Natural killer cell (primary cell): ENCODE measurements around the gene PLEKHA4. TPM values are rescaled to one million over a fixed set of nuclear protein-coding genes. Genes with fewer than 3 reads are reported as not detected.
"Not testable (repeated sequence)": the region's sequence is repeated elsewhere in the genome, so short reads cannot be mapped to it uniquely, and the experiment has no call there.

ENCODE experiments used
- ATAC-seq, 3 donors: fragments of 150-1000 bp in 2 of 3; fragments of 200-7000 bp in 1 of 3; cut with Tn5 transposase; 1 replicate in 1 of 3; 2 replicates in 2 of 3; pipeline ENCODE4 v1.10.0; 2021; ENCODE audit warnings: mild to moderate bottlenecking in 2 of 3, moderate library complexity in 2 of 3
- DNase-seq, 2 donors: peaks; one replicate each; pipeline versions ENCODE4 v3.0.0 to v3.0.0-alpha.2; 2013 to 2021; ENCODE audit warnings: mixed read lengths in 1 of 2
- H3K27ac ChIP-seq: one replicate; pipeline ENCODE4 v1.5.1; 2013; ENCODE audit warnings: mild to moderate bottlenecking, low read length
- H3K27me3 ChIP-seq: one replicate; pipeline ENCODE4 v1.6.1; 2013; ENCODE audit warnings: low read length; ENCODE audit not compliant: control insufficient read depth, insufficient read depth
- H3K36me3 ChIP-seq: one replicate; pipeline ENCODE4 v1.6.1; 2013; ENCODE audit warnings: low read length; ENCODE audit not compliant: control insufficient read depth, insufficient read depth
- H3K4me1 ChIP-seq: one replicate; pipeline ENCODE4 v1.6.1; 2013; ENCODE audit warnings: low read length; ENCODE audit not compliant: control insufficient read depth, insufficient read depth
- H3K4me3 ChIP-seq: one replicate; pipeline ENCODE4 v1.5.1; 2013; ENCODE audit warnings: low read length
- H3K9me3 ChIP-seq: one replicate; pipeline ENCODE4 v1.6.1; 2013; ENCODE audit warnings: low read length; ENCODE audit not compliant: control insufficient read depth, insufficient read depth
- H3K27ac Mint-ChIP-seq, 2 donors: one replicate each; pipeline ENCODE4 v1.8.0; 2022; ENCODE audit warnings: mild to moderate bottlenecking in 2 of 2, mixed read lengths in 2 of 2, moderate library complexity in 1 of 2
- H3K27me3 Mint-ChIP-seq, 2 donors: one replicate each; pipeline ENCODE4 v1.8.0; 2022; ENCODE audit warnings: low read depth in 2 of 2, mixed read lengths in 2 of 2
- H3K36me3 Mint-ChIP-seq: one replicate; pipeline ENCODE4 v1.8.0; 2022; ENCODE audit warnings: mixed read lengths
- H3K4me1 Mint-ChIP-seq, 2 donors: one replicate each; pipeline ENCODE4 v1.8.0; 2022; ENCODE audit warnings: mixed read lengths in 2 of 2
- H3K4me3 Mint-ChIP-seq: one replicate; pipeline ENCODE4 v1.8.0; 2022; ENCODE audit warnings: mild to moderate bottlenecking, moderate library complexity, mixed read lengths
- H3K9me3 Mint-ChIP-seq, 2 donors: one replicate each; pipeline ENCODE4 v1.8.0; 2022; ENCODE audit warnings: mixed read lengths in 2 of 2
- CTCF ChIP-seq: fragments of 200-600 bp; IDR thresholded peaks from one replicate; pipeline ENCODE4 v1.8.0; 2022; ENCODE audit warnings: antibody characterized with exemption
- WGBS: methylation state at CpG from one replicate; pipeline ENCODE4 v1.1.7; 2013; ENCODE audit warnings: missing lambda C conversion rate; ENCODE audit not compliant: insufficient coverage; 5-methylcytosine and 5-hydroxymethylcytosine counted together
- intact Hi-C: fragments of 100-400 bp; cut with micrococcal nuclease; formaldehyde crosslinking; loops from one replicate; pipeline ENCODE4 v1.14.2; 2022
- total RNA-seq, 4 donors: library from RNA; stranded (reverse); fragments of 120-200 nt in 1 of 4; gene quantifications; one replicate each; pipeline versions ENCODE4 v1.2.3 to v1.2.4, GENCODE V29; 2013 to 2022

The PLEKHA4 gene
- total RNA-seq, 3 donors from 2014 or later (not counting 1 experiment from before 2014, with no cell fraction given) = 2.5 to 6.5 (median 5.2) TPM

GRCh38 chr19:48887861-48888612 is 19.6 kb upstream of the PLEKHA4 start:
- intact Hi-C loops = no loop called here
- H3K4me3 Mint-ChIP-seq = no peak overlapping the region
- TF ChIP-seq CTCF = no peak
- H3K27ac ChIP-seq = no peak overlapping the region
- no peak overlapping the region for H3K27ac Mint-ChIP-seq
- no peaks in the 10 kb centered on the region for H3K9me3 Mint-ChIP-seq
- H3K36me3 Mint-ChIP-seq = no peaks in the 10 kb centered on the region
- ATAC-seq (no peak), DNase-seq (no peak)
- no peaks in the 10 kb centered on the region for H3K9me3 ChIP-seq
- H3K27me3 Mint-ChIP-seq = peaks cover 11 to 12% of the 10 kb centered on the region in 2 donors
- H3K4me3 ChIP-seq = no peak overlapping the region
- H3K4me1 Mint-ChIP-seq = no peaks in the 10 kb centered on the region
- no peaks in the 10 kb centered on the region for H3K36me3 ChIP-seq
- no peaks in the 10 kb centered on the region for H3K4me1 ChIP-seq
- no peaks in the 10 kb centered on the region for H3K27me3 ChIP-seq
- WGBS = 95% methylated on average over 21 of the region's 21 CpGs

- WGBS = 93% methylated on average over 6 of the region's 7 CpGs
- TF ChIP-seq CTCF = no peak
- Mint-ChIP-seq H3K27me3 (no peaks in the 10 kb centered on the region), H3K36me3 (no peaks in the 10 kb centered on the region), H3K4me3 (peak overlapping the region; percentile 13), H3K27ac (peak overlapping the region in 1 of 2 donors; percentile 82), H3K4me1 (no peaks in the 10 kb centered on the region), H3K9me3 (no peaks in the 10 kb centered on the region)
- Histone ChIP-seq H3K36me3 (peaks cover under 1% of the 10 kb centered on the region), H3K27ac (no peak overlapping the region), H3K4me3 (no peak overlapping the region), H3K4me1 (no peaks in the 10 kb centered on the region), H3K9me3 (no peaks in the 10 kb centered on the region), H3K27me3 (no peaks in the 10 kb centered on the region)
- intact Hi-C loops = no loop called here
- DNase-seq (no peak), ATAC-seq (peak in 1 of 3 donors; percentile 1)
These were observed 15.3 kb upstream of the PLEKHA4 start for GRCh38 chr19:48883726-48884125.

- H3K9me3 ChIP-seq = no peaks in the 10 kb centered on the region
- Mint-ChIP-seq H3K27ac (peak overlapping the region; percentile 1 to 82), H3K36me3 (no peaks in the 10 kb centered on the region), H3K4me3 (peak overlapping the region; percentile 59), H3K9me3 (no peaks in the 10 kb centered on the region), H3K4me1 (peaks cover 0 to 5% of the 10 kb centered on the region in 2 donors), H3K27me3 (no peaks in the 10 kb centered on the region)
- no peak overlapping the region for H3K27ac ChIP-seq
- no peak overlapping the region for H3K4me3 ChIP-seq
- no peaks in the 10 kb centered on the region for H3K27me3 ChIP-seq
- ATAC-seq (peak; percentile 21 to 57 (median 42)), DNase-seq (peak; percentile 39 to 63)
- H3K4me1 ChIP-seq = no peaks in the 10 kb centered on the region
- intact Hi-C loops = no loop called here
- WGBS = 85% methylated on average over 30 of the region's 30 CpGs
- peaks cover 7% of the 10 kb centered on the region for H3K36me3 ChIP-seq
- no peak for TF ChIP-seq CTCF
These were observed 13.6 kb upstream of the PLEKHA4 start for GRCh38 chr19:48881741-48882657.

- Histone ChIP-seq H3K36me3 (peaks cover 16% of the 10 kb centered on the region), H3K4me1 (peaks cover 19% of the 10 kb centered on the region)
- ATAC-seq, H3K27ac ChIP-seq, H3K9me3 ChIP-seq, H3K27me3 Mint-ChIP-seq, H3K27me3 ChIP-seq, H3K4me3 ChIP-seq, H3K36me3 Mint-ChIP-seq, H3K9me3 Mint-ChIP-seq, DNase-seq: not testable (repeated sequence)
- Mint-ChIP-seq H3K27ac (peak overlapping the region; percentile 58 to 100), H3K4me1 (peaks cover 15 to 23% of the 10 kb centered on the region in 2 donors), H3K4me3 (peak overlapping the region; percentile 45)
- intact Hi-C loops = loop anchor here (10.0 kb wide), 1 partner anchor 245 kb away; the partner anchor contains the start of gene DBP
- WGBS = 87% methylated on average over 9 of the region's 9 CpGs
These were observed 11.3 kb upstream of the PLEKHA4 start for GRCh38 chr19:48879696-48880095.
